ENCODE data around the gene TBCCD1. TPM values are rescaled to one million over a fixed set of nuclear protein-coding genes. Genes with fewer than 3 reads are reported as not detected.
"Not testable (repeated sequence)": the region's sequence is repeated elsewhere in the genome, so short reads cannot be mapped to it uniquely, and the experiment has no call there.

The TBCCD1 gene
- total RNA-seq, 4 donors from 2014 or later = 9.7 to 17.7 (median 14.6) TPM

DNA sequence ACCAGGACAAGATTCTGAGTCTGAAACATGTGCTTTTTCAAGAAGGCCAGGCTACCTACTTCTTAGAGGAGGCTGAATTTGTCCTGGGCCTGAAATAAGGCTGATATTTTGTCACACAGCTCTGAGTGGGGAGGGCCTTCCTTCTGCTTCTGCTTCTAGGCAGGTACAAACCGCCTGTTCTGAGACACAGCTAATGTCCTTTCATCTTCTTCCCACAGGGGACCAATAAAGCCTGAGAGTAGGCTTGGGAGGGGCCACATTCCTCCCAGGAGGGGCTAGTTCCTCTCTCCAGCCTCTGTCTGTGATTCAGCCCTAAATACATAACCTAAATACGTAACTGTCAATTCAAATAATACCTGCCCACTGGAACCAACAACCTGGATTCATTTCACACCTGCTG is 57.7 kb downstream of the TBCCD1 start:
- no peak for TF ChIP-seq POLR2A (IDR thresholded peaks at IDR 0.05)
- TF ChIP-seq, protein P1, sequence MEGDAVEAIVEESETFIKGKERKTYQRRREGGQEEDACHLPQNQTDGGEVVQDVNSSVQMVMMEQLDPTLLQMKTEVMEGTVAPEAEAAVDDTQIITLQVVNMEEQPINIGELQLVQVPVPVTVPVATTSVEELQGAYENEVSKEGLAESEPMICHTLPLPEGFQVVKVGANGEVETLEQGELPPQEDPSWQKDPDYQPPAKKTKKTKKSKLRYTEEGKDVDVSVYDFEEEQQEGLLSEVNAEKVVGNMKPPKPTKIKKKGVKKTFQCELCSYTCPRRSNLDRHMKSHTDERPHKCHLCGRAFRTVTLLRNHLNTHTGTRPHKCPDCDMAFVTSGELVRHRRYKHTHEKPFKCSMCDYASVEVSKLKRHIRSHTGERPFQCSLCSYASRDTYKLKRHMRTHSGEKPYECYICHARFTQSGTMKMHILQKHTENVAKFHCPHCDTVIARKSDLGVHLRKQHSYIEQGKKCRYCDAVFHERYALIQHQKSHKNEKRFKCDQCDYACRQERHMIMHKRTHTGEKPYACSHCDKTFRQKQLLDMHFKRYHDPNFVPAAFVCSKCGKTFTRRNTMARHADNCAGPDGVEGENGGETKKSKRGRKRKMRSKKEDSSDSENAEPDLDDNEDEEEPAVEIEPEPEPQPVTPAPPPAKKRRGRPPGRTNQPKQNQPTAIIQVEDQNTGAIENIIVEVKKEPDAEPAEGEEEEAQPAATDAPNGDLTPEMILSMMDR (IDR thresholded peaks at IDR 0.05) = no peak
- WGBS, 2 donors = 71 to 73% methylated on average over 2 of the region's 2 CpGs
- DNase-seq (ENCODE audit: low spot score in 2 of 2) = no peak
- no peak overlapping the region for H3K4me3 ChIP-seq (ENCODE audit: low read depth, poor library complexity, severe bottlenecking)
- intact Hi-C loops (cut with DNase I; ENCODE audit: low total_unique reads) = no loop called here

DNA sequence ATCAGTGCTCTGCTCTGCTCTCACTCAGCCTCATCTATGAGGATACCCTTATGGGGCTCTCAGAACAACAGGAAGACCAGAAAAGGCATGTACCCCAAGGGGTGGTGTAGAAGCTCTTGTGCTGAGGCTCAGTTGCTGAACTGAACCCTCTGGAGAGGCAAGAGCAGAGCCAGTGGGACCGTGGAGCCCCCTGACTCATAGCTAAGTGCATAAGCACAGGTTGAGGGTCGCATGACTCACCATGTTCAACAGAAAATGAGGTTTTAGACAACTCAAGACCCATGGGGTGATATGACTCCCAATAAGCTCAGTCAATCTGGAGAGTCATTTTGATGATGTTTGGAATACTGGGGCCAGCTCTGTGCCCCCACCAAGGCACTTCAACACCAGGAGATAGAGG is 60.3 kb downstream of the TBCCD1 start:
- no peak overlapping the region for H3K4me3 ChIP-seq (ENCODE audit: low read depth, poor library complexity, severe bottlenecking)
- 57 to 88% methylated on average over 2 of the region's 2 CpGs for WGBS, 2 donors
- no peak for DNase-seq (ENCODE audit: low spot score in 2 of 2)
- TF ChIP-seq, protein P1 (IDR thresholded peaks at IDR 0.05) = no peak
- no peak for TF ChIP-seq POLR2A (IDR thresholded peaks at IDR 0.05)
- intact Hi-C loops (cut with DNase I; ENCODE audit: low total_unique reads) = no loop called here

DNA sequence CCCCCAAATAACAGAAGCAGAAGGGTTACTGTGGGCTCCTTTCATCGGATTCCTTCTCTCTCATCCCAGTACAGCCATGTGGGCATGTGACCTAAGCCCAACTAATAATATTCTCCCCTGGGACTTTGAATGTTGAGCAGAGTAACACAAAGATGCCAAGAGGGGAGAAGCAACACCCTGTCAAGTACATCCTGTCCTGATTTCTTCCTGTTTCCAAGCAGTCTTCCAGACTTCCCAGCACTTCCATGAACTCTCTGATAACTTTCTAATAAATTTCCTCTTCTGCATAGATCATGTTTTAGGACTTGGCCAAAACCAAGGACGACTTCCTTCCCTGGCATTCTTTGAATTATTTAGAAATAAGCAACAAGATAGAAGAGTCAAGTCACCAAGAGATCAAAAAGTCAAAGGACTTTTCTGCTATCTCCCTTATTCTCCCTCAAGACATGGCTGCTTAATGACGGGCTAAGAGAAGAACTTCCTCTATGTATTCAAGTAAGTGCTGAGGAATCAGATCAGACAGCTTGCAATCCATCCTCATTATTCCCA is 60.9 kb downstream of the TBCCD1 start:
- no peak overlapping the region for H3K4me3 ChIP-seq (ENCODE audit: low read depth, poor library complexity, severe bottlenecking)
- no peak for TF ChIP-seq POLR2A (IDR thresholded peaks at IDR 0.05)
- TF ChIP-seq, protein P1 (IDR thresholded peaks at IDR 0.05) = no peak
- WGBS, 2 donors = 61 to 66% methylated on average over 3 of the region's 3 CpGs
- intact Hi-C loops (cut with DNase I; ENCODE audit: low total_unique reads) = no loop called here
- no peak for DNase-seq (ENCODE audit: low spot score in 2 of 2)

DNA sequence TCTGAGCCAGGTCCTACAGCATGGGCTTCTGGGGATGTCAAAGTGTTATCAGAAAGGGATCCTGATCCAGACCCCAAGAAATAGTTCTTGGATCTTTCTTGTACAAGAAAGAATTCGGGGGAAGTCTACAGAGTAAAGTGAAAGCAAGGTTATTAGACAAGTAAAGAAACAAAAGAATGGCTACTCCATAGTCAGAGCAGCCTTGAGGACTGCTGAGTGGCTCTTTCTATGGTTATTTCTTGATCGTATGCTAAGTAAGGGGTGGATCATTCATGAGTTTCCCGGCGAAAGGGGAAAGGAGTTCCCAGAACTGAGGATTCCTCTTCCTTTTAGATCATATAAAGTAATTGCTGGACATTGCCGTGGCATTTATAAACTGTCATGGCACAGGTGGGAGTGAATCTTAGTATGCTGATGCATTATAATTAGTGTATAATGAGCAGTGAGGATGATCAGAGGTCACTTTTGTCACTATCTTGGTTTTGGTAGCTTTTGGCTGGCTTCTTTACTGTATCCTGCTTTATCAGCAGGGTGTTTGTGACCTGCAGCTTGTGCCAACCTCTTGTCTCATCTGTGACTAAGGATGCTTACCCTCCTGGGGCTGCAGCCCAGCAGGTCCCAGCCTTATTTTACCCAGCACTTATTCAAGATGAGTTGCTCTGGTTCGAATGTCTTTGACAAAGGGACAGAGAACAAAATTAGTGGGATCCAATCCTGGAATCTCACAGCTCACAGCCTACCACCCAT is 64.0 kb downstream of the TBCCD1 start:
- WGBS, 2 donors = 66 to 71% methylated on average over 6 of the region's 6 CpGs
- TF ChIP-seq POLR2A (IDR thresholded peaks at IDR 0.05) = no peak
- TF ChIP-seq, protein P1 (IDR thresholded peaks at IDR 0.05) = no peak
- intact Hi-C loops (cut with DNase I; ENCODE audit: low total_unique reads) = no loop called here
- H3K4me3 ChIP-seq (ENCODE audit: low read depth, poor library complexity, severe bottlenecking) = no peak overlapping the region
- DNase-seq (ENCODE audit: low spot score in 2 of 2) = no peak

DNA sequence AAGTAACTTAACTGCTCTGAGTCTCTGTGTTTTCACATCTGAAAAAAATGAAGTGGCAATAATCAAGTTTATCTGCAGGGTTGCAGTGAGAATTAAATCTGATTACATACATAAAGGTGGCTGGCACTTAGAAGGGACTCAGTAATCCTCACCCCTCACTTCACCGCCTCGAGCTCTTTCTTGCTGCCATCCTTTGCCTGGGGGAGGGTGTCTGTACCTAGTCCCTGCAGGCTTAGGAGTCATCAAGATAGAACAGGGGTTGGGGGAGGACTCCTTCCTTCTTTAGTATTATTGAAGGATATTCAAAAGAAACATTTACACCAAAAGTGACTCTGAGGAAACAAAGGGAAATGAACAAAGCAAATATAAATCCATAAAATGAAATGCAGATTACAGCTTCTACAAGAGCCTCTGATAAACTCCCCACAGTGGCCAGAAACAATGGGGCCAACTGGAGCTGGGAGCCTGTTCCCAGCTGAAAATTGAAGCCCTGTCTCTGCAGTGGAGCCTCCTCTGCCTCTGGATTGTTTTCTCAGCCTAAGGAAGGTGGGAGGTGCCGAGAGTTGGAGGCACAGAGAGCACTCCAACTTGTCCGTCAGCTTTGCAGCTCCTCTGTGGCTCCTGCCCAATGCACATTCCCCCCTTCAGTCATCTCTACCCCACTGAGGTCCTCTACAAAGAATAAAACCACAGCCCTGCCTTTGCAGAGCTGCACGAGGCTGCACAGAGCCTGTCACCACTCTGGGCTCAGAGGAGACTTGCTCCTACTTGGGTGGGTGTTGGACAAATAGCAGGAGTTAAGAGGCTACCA is 64.8 kb downstream of the TBCCD1 start:
- DNase-seq (ENCODE audit: low spot score in 2 of 2) = no peak
- WGBS, 2 donors = 35 to 53% methylated on average over 5 of the region's 5 CpGs
- no peak for TF ChIP-seq POLR2A (IDR thresholded peaks at IDR 0.05)
- TF ChIP-seq, protein P1 (IDR thresholded peaks at IDR 0.05) = no peak
- intact Hi-C loops (cut with DNase I; ENCODE audit: low total_unique reads) = no loop called here
- H3K4me3 ChIP-seq (ENCODE audit: low read depth, poor library complexity, severe bottlenecking) = no peak overlapping the region

DNA sequence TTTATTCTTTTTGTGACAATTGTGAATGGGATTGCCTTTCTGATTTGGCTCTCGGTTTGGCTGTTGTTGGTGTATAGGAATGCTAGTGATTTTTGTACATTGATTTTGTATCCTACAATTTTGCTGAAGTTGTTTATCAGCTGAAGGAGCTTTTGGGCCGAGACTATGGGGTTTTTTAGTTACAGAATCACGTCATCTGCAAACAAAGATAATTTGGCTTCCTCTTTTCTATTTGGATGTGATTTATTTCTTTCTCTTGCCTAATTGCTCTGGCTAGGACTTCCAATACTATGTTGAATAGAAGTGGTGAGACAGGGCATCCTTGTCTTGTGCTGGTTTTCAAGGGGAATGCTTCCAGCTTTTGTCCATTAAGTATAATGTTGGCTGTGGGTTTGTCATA is 67.2 kb downstream of the TBCCD1 start:
- H3K4me3 ChIP-seq (ENCODE audit: low read depth, poor library complexity, severe bottlenecking); intact Hi-C loops (cut with DNase I; ENCODE audit: low total_unique reads); DNase-seq (ENCODE audit: low spot score in 2 of 2): not testable (repeated sequence)
- WGBS, 2 donors = 71 to 73% methylated on average over 3 of the region's 3 CpGs

DNA sequence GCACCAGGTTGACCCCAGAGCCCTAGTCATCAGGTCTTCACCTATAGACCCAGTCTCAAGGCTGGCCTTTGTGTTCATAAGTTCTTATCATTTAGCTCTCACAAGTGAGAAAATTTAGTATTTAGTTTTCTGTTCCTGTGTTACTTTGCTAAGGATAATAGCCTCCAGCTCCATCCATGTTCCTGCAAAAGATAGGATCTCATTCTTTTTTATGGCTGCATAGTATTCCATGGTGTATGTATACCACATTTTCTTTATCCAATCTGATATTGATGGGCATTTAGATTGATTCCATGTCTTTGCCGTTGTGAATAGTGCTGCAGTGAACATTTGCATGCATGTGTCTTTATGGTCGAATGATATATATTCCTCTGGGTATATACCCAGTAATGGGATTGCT is 69.1 kb downstream of the TBCCD1 start:
- DNase-seq (ENCODE audit: low spot score in 2 of 2); H3K4me3 ChIP-seq (ENCODE audit: low read depth, poor library complexity, severe bottlenecking); intact Hi-C loops (cut with DNase I; ENCODE audit: low total_unique reads): not testable (repeated sequence)
- WGBS, 2 donors = 90 to 97% methylated on average over 2 of the region's 2 CpGs

All from lower leg skin (tissue), 4 donors.